ENCODE measurements around the gene FEM1C.

The FEM1C gene

GRCh38 chr5:115579747-115580173, 35.2 kb upstream of the FEM1C start:
- H4K20me1 ChIP-seq (ENCODE audit: insufficient read depth, low read length): no peaks in the 10 kb centered on the region
- no peak overlapping the region for H2AFZ ChIP-seq (ENCODE audit: low read depth, low read length)
- H3K9me3 ChIP-seq (ENCODE audit: insufficient read depth, low read length): peaks cover 14% of the 10 kb centered on the region; the same call in 1 of the 2 replicates
- H3K4me2 ChIP-seq (ENCODE audit: low read length): peak overlapping the region; percentile 75
- no peaks in the 10 kb centered on the region for H3K27me3 ChIP-seq (ENCODE audit: low read depth, low read length)
- peak overlapping the region; percentile 80 for H3K9ac ChIP-seq (ENCODE audit: low read length)
- peaks cover 36% of the 10 kb centered on the region for H3K36me3 ChIP-seq (replicated peaks; ENCODE audit: low read depth, low read length)
- H3K27ac ChIP-seq (ENCODE audit: low read length): peak overlapping the region; percentile 98
- H3K4me3 ChIP-seq (ENCODE audit: low read length): peak overlapping the region; percentile 59
- no peak for TF ChIP-seq CTCF (IDR thresholded peaks at IDR 0.05; ENCODE audit: low read depth, low read length)
- no peak for TF ChIP-seq EZH2phosphoT487 (IDR thresholded peaks at IDR 0.05; ENCODE audit: low read depth)
- H3K79me2 ChIP-seq (ENCODE audit: low read length): peaks cover 11% of the 10 kb centered on the region
- peaks cover 79% of the 10 kb centered on the region for H3K4me1 ChIP-seq (ENCODE audit: low read length)

GRCh38 chr5:115579216-115579615, 34.6 kb upstream of the FEM1C start:
- Histone ChIP-seq H3K36me3 (replicated peaks; ENCODE audit: low read depth, low read length) (peaks cover 36% of the 10 kb centered on the region), H3K79me2 (ENCODE audit: low read length) (peaks cover 6% of the 10 kb centered on the region), H2AFZ (ENCODE audit: low read depth, low read length) (no peak overlapping the region), H3K4me2 (ENCODE audit: low read length) (peak overlapping the region; percentile 75), H3K9me3 (ENCODE audit: insufficient read depth, low read length) (peaks cover 14% of the 10 kb centered on the region; the same call in 1 of the 2 replicates), H3K27me3 (ENCODE audit: low read depth, low read length) (no peaks in the 10 kb centered on the region), H3K9ac (ENCODE audit: low read length) (peak overlapping the region; percentile 80), H3K4me1 (ENCODE audit: low read length) (peaks cover 81% of the 10 kb centered on the region), H3K27ac (ENCODE audit: low read length) (peak overlapping the region; percentile 98), H3K4me3 (ENCODE audit: low read length) (peak overlapping the region; percentile 59), H4K20me1 (ENCODE audit: insufficient read depth, low read length) (no peaks in the 10 kb centered on the region)
- TF ChIP-seq CTCF (IDR thresholded peaks at IDR 0.05; ENCODE audit: low read depth, low read length) (no peak), EZH2phosphoT487 (IDR thresholded peaks at IDR 0.05; ENCODE audit: low read depth) (no peak)

GRCh38 chr5:115578657-115579056, 34.1 kb upstream of the FEM1C start:
- Histone ChIP-seq H2AFZ (ENCODE audit: low read depth, low read length) (no peak overlapping the region), H3K9ac (ENCODE audit: low read length) (peak overlapping the region; percentile 80), H3K4me1 (ENCODE audit: low read length) (peaks cover 83% of the 10 kb centered on the region), H3K9me3 (ENCODE audit: insufficient read depth, low read length) (peaks cover 14% of the 10 kb centered on the region; the same call in 1 of the 2 replicates), H3K27me3 (ENCODE audit: low read depth, low read length) (no peaks in the 10 kb centered on the region), H4K20me1 (ENCODE audit: insufficient read depth, low read length) (no peaks in the 10 kb centered on the region), H3K4me2 (ENCODE audit: low read length) (peak overlapping the region; percentile 75), H3K79me2 (ENCODE audit: low read length) (peaks cover 4% of the 10 kb centered on the region), H3K4me3 (ENCODE audit: low read length) (peak overlapping the region; percentile 59), H3K27ac (ENCODE audit: low read length) (peak overlapping the region; percentile 98), H3K36me3 (replicated peaks; ENCODE audit: low read depth, low read length) (peaks cover 36% of the 10 kb centered on the region)
- TF ChIP-seq CTCF (IDR thresholded peaks at IDR 0.05; ENCODE audit: low read depth, low read length): no peak
- TF ChIP-seq EZH2phosphoT487 (IDR thresholded peaks at IDR 0.05; ENCODE audit: low read depth): no peak

GRCh38 chr5:115577741-115578140, 33.2 kb upstream of the FEM1C start:
- Histone ChIP-seq H3K9ac (ENCODE audit: low read length) (peak overlapping the region; percentile 24; the same call in 1 of the 2 replicates), H3K4me1 (ENCODE audit: low read length) (peaks cover 83% of the 10 kb centered on the region), H3K4me3 (ENCODE audit: low read length) (no peak overlapping the region; the same call in 1 of the 2 replicates), H3K79me2 (ENCODE audit: low read length) (no peaks in the 10 kb centered on the region; the same call in 1 of the 2 replicates), H3K27ac (ENCODE audit: low read length) (peak overlapping the region; percentile 98), H2AFZ (ENCODE audit: low read depth, low read length) (no peak overlapping the region), H3K36me3 (replicated peaks; ENCODE audit: low read depth, low read length) (peaks cover 36% of the 10 kb centered on the region), H4K20me1 (ENCODE audit: insufficient read depth, low read length) (no peaks in the 10 kb centered on the region), H3K9me3 (ENCODE audit: insufficient read depth, low read length) (peaks cover 14% of the 10 kb centered on the region; the same call in 1 of the 2 replicates), H3K4me2 (ENCODE audit: low read length) (peak overlapping the region; percentile 32; the same call in 1 of the 2 replicates), H3K27me3 (ENCODE audit: low read depth, low read length) (no peaks in the 10 kb centered on the region)
- TF ChIP-seq EZH2phosphoT487 (IDR thresholded peaks at IDR 0.05; ENCODE audit: low read depth): no peak
- TF ChIP-seq CTCF (IDR thresholded peaks at IDR 0.05; ENCODE audit: low read depth, low read length): no peak

All from OCI-LY3 (cell line).